OCI-LY7 (cell line): Measurements from ENCODE around the gene RBSN. TPM values are rescaled to one million over a fixed set of nuclear protein-coding genes. Genes with fewer than 3 reads are reported as not detected.
"Not testable (repeated sequence)": the region's sequence is repeated elsewhere in the genome, so short reads cannot be mapped to it uniquely, and the experiment has no call there.

Experiments
- BruUV-seq: library from RNA; stranded (reverse); fragments of 400-500 nt; replicated peaks from 2 replicates; lab custom pipeline; 2021; lab: Mats Ljungman, UMichigan
- CTCF ChIA-PET: fragments of 300-600 bp; sonication (Branson Sonifier 250); formaldehyde crosslinking; loops from one replicate; lab custom pipeline; 2022; ENCODE audit warnings: antibody characterized with exemption; ENCODE audit not compliant: unreplicated experiment; lab: Charles Lee
- POLR2A ChIA-PET: fragments of 300-600 bp; sonication (Branson Sonifier 250); formaldehyde crosslinking; loops from one replicate; lab custom pipeline; 2022; ENCODE audit warnings: antibody characterized with exemption; lab: Charles Lee
- DNase-seq: peaks from one replicate; pipeline ENCODE4 v3.0.0-alpha.2; 2015; ENCODE audit warnings: low spot score
- H2AFZ ChIP-seq: fragments of 200-600 bp; sonication (generic), shearing (Covaris generic); 2 replicates; pipeline ENCODE4 v1.6.1; 2014; ENCODE audit warnings: mild to moderate bottlenecking, antibody characterized with exemption, low read length, moderate library complexity
- H3K27ac ChIP-seq: fragments of 200-600 bp; sonication (generic); 2 replicates; pipeline ENCODE4 v1.5.1; 2014; ENCODE audit warnings: mixed run types, low read depth, mild to moderate bottlenecking, moderate library complexity, low read length, inconsistent platforms; ENCODE audit not compliant: poor library complexity, severe bottlenecking
- H3K36me3 ChIP-seq: fragments of 200-600 bp; sonication (generic); 2 replicates; pipeline ENCODE4 v1.6.1; 2014; ENCODE audit warnings: mild to moderate bottlenecking, antibody characterized with exemption, low read length, moderate library complexity, mixed read lengths; ENCODE audit not compliant: insufficient read depth
- H3K4me1 ChIP-seq: fragments of 200-600 bp; sonication (generic); 2 replicates; pipeline ENCODE4 v1.5.1; 2014; ENCODE audit warnings: mild to moderate bottlenecking, low read length; ENCODE audit not compliant: insufficient read depth, poor library complexity, severe bottlenecking
- H3K4me2 ChIP-seq: fragments of 200-600 bp; sonication (generic); 2 replicates; pipeline ENCODE4 v1.6.1; 2014; ENCODE audit warnings: mild to moderate bottlenecking, low read length
- H3K4me3 ChIP-seq: fragments of 200-600 bp; sonication (generic); 2 replicates; pipeline ENCODE4 v1.5.1; 2014; ENCODE audit warnings: mild to moderate bottlenecking, low read depth, low read length; ENCODE audit not compliant: poor library complexity, severe bottlenecking
- H3K79me2 ChIP-seq: fragments of 200-600 bp; sonication (generic); 2 replicates; pipeline ENCODE4 v1.6.1; 2016; ENCODE audit warnings: low read depth, mild to moderate bottlenecking, low read length, moderate library complexity, mixed read lengths; ENCODE audit not compliant: insufficient read depth
- H3K9me2 ChIP-seq: fragments of 200-600 bp; sonication (generic); 2 replicates; pipeline ENCODE4 v1.6.1; 2016; ENCODE audit warnings: mild to moderate bottlenecking, low read length, mixed read lengths; ENCODE audit not compliant: insufficient read depth
- H3K9me3 ChIP-seq: fragments of 200-600 bp; sonication (generic); 2 replicates; pipeline ENCODE4 v1.6.1; 2014; ENCODE audit warnings: mild to moderate bottlenecking, mixed run types, low read length, mixed read lengths
- H4K20me1 ChIP-seq: fragments of 200-600 bp; sonication (generic); 2 replicates; pipeline ENCODE4 v1.6.1; 2014; ENCODE audit warnings: mild to moderate bottlenecking, antibody characterized with exemption, low read length, moderate library complexity, mixed read lengths; ENCODE audit not compliant: insufficient read depth
- CTCF ChIP-seq: fragments of 200-600 bp; sonication (generic); conservative IDR thresholded peaks from 2 replicates; pipeline ENCODE4 v1.5.1; 2014; ENCODE audit warnings: mild to moderate bottlenecking, antibody characterized with exemption, low read length, moderate library complexity, mixed read lengths
- EZH2phosphoT487 ChIP-seq: fragments of 200-600 bp; sonication (generic); IDR thresholded peaks from 2 replicates; pipeline ENCODE4 v1.6.1; 2018; ENCODE audit warnings: low read depth, borderline replicate concordance, mild to moderate bottlenecking, mixed run types, antibody characterized with exemption, low read length, moderate library complexity, mixed read lengths
- intact Hi-C: fragments of 100-400 bp; cut with micrococcal nuclease; formaldehyde crosslinking; loops from one replicate; pipeline ENCODE4 v1.10.0; 2022; ENCODE audit not compliant: unreplicated experiment
- total RNA-seq, 2 experiments: library from RNA; depleted of rRNA in 1 of 2; stranded (reverse); fragments of >200 nt in 1 of 2; shearing (Covaris generic) in 1 of 2; gene quantifications; 2 replicates each; pipeline ENCODE4 v1.2.3, GENCODE V29; 2014 to 2022

RBSN gene
- total RNA-seq, 2 experiments from 2014 or later: 13.3 to 21.4 TPM

- POLR2A ChIA-PET, H3K4me2 ChIP-seq, H3K9me2 ChIP-seq, H3K9me3 ChIP-seq, H3K36me3 ChIP-seq, intact Hi-C loops, CTCF ChIA-PET, H4K20me1 ChIP-seq, H3K4me3 ChIP-seq, DNase-seq, H3K27ac ChIP-seq, BruUV-seq, H2AFZ ChIP-seq, H3K79me2 ChIP-seq, H3K4me1 ChIP-seq: not testable (repeated sequence)
Observed at GRCh38 chr3:15128403-15128802, 29.5 kb upstream of the RBSN start.

- H3K9me3 ChIP-seq, CTCF ChIA-PET, POLR2A ChIA-PET, H3K27ac ChIP-seq, H4K20me1 ChIP-seq, H3K9me2 ChIP-seq, DNase-seq, H3K36me3 ChIP-seq, H2AFZ ChIP-seq, H3K4me3 ChIP-seq, H3K79me2 ChIP-seq, H3K4me1 ChIP-seq, H3K4me2 ChIP-seq, intact Hi-C loops, BruUV-seq: not testable (repeated sequence)
Observed at GRCh38 chr3:15126975-15127374, 28.0 kb upstream of the RBSN start.

GRCh38 chr3:15122398-15122797 lies 23.4 kb upstream of the RBSN start:
- DNase-seq: no peak
- no TSS peak for BruUV-seq
- intact Hi-C loops: no loop called here
- Histone ChIP-seq H3K9me2 (no peaks in the 10 kb centered on the region), H2AFZ (no peak overlapping the region), H3K79me2 (no peaks in the 10 kb centered on the region), H3K27ac (no peak overlapping the region), H4K20me1 (no peaks in the 10 kb centered on the region), H3K9me3 (no peaks in the 10 kb centered on the region), H3K4me2 (no peak overlapping the region), H3K4me3 (no peak overlapping the region), H3K4me1 (no peaks in the 10 kb centered on the region), H3K36me3 (no peaks in the 10 kb centered on the region)
- POLR2A ChIA-PET: no interaction called here
- no peak for TF ChIP-seq CTCF
- TF ChIP-seq EZH2phosphoT487: no peak
- CTCF ChIA-PET: no interaction called here

- CTCF ChIA-PET: no interaction called here
- TF ChIP-seq CTCF (no peak), EZH2phosphoT487 (no peak)
- BruUV-seq: no TSS peak
- Histone ChIP-seq H3K9me3 (no peaks in the 10 kb centered on the region), H4K20me1 (no peaks in the 10 kb centered on the region), H3K27ac (no peak overlapping the region), H3K9me2 (no peaks in the 10 kb centered on the region), H3K4me2 (no peak overlapping the region), H3K4me1 (no peaks in the 10 kb centered on the region), H2AFZ (no peak overlapping the region), H3K36me3 (no peaks in the 10 kb centered on the region), H3K79me2 (no peaks in the 10 kb centered on the region), H3K4me3 (no peak overlapping the region)
- intact Hi-C loops: no loop called here
- no peak for DNase-seq
- POLR2A ChIA-PET: no interaction called here
Observed at GRCh38 chr3:15121936-15122335, 23.0 kb upstream of the RBSN start.
